GM19467 (cell line): ENCODE results near the gene LRP5.

Source experiments
- ATAC-seq: cut with Tn5 transposase; IDR thresholded peaks from one replicate; pipeline ENCODE4 v1.9.1; 2021; ENCODE audit warnings: mild to moderate bottlenecking, moderate library complexity; ENCODE audit not compliant: unreplicated experiment

Gene LRP5

GRCh38 chr11:68312117-68312779 is at the start of gene LRP5:
LRP5 (plus strand) TSS chr11:68312591; CDS start chr11:68312715, 124 bp downstream.
- ATAC-seq, result no peak

DNA sequence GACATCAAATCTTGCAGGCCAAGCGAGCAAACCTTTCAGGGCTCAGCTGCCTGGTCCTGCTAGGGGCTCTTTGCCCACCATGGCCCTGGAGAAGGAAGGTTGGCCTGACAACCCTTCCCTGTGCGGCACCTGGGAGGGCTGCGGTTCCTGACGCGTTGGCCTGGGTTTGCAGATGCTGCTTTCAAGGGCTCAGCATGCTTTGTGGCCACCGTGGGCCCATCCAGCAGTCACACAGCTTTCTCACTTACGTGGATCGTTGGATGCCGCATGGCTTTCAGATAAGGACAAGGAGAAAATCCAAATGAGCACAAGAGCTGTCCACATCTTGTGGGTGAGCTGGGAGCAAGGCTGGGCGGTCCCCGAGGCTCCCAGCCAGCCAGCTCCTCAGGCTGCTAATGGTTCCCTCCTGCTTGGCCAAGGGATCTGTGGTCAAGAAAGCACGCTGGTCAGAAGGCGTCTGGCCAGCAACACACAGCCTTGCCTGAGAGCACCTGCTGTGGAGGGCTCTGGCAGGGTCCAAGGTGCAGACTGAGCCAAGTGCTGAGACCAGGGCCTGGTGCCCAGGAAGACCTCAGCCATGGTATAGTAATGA is 48.9 kb upstream of the LRP5 start:
- no peak for ATAC-seq

DNA sequence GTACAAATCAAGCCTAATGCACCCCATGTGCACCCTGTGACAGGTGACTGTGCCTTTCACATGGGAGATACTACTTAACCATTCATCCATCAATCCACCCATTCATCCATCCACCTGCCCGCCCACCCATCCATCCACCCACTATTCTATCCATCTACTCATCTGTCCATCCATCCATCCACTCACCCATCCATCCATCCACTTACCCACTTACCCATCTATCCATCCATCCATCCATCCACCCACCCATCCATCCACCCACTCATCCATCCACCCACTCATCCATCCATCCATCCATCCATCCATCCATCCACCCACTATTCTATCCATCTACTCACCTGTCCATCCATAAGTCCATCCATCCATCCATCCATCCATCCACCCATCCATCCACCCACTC is 48.1 kb upstream of the LRP5 start:
- no peak for ATAC-seq

DNA sequence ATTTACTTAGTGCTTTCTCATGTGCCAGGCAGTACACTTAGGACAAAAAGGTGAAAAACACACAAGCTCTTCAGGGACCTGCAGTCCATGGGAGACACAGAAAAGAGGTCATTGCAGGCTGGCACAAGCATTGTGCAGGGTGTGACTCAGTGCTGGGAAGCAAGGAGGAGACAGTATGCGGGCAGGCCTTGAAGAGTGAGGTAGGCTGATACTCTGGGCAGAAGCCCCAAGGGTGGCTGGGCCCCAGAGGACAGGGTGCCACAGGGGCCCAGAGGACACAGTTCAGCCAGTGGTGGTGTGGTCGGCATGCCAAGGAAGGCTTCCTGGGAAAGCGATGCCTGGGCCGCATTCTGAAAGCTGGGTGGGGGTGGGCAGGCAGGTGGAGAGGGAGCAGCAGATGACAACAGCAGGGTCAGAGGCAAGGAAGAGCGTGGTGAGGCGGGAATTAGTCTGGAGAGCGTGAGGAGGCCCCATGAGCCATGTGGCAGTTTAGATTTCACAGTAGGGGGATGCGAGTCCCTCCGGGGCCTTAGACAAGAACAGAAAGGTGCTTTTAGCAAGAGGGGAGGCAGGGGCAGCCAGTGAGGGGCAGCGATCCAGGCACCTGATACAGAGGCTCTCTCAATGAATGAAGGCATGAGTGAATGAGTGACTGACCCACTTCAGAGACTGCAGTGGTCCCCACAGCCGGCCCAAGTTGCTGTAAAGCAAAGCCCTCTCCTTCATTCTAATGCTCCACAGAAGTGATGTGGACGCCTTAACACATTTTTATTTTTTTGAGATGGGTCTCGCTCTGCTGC is 47.5 kb upstream of the LRP5 start:
- ATAC-seq, result no peak

- peak; percentile 45 for ATAC-seq
These were observed 46.1 kb upstream of the LRP5 start for GRCh38 chr11:68266121-68266891.

DNA sequence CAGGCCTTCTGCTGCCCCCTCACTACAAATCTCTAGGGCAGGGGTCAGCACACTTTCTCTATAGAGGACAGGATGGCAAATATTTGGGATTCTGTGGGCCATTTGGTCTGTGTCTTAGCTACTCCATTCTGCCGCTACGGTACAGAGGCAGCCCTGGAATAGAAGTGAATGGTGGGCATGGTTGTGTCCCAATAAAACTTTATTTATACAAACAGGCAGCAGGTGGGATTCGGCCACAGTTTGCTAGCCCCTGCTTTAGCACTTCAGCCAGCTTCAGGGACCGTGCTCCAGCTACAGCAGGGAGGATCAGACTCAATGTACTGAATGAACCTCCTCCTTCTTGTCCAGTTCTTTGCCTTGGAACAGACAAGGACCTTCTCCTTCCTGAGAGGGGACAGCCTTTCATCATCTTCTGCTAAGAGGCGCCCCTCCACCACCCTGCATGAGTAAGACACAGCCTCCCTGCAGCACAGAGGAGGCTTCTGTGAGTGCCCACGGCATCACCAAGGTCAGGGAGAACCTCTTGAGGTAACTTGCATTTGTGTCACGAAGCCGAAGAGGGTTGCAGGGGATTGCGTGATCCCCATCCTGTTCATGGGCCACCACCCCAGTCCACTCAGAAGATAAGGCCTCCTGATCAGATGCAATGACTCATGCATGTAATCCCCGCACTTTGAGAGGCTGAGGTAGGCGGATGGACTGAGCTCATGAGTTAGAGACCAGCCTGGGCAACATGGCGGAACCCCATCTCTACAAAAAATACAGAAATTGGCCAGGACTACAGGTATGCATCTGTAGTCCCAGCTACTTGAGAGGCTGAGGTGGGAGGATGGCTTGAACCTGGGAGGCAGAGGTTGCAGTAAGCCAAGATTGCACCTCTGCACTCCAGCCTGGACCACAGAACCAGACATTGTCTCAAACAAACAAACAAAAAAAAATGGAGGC is 45.2 kb upstream of the LRP5 start:
- ATAC-seq, result no peak

- no peak for ATAC-seq
These were observed 44.5 kb upstream of the LRP5 start for GRCh38 chr11:68267881-68268240.

DNA sequence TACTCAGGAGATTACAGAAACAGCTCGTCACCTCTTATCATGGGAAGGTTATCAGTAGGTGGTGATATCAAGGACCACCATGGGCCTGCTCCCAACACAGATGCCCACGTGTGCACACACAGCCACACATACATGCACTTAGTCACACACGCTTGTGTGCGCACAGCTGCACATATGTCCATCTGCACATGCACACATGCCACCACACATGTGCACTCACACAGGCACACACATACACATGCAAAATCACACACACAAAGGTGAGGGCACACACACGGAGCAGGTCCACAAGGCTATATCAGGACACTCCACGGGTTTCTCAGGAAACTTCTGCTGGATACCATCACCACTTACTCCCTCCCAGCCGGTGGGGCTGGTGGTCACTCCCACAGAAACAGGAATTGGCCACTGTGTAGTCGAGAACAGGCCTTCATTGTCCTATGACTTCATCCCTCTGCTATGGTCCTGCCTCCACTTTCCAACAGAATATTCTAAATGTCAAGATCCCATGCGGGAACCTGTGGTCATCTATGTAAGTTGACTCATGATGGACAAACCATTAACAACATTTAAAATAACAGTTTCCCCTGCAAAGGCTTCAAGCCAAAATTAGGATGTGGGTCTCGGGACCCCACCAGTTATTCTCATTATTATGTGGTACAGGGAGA is 42.8 kb upstream of the LRP5 start:
- ATAC-seq, result no peak

DNA sequence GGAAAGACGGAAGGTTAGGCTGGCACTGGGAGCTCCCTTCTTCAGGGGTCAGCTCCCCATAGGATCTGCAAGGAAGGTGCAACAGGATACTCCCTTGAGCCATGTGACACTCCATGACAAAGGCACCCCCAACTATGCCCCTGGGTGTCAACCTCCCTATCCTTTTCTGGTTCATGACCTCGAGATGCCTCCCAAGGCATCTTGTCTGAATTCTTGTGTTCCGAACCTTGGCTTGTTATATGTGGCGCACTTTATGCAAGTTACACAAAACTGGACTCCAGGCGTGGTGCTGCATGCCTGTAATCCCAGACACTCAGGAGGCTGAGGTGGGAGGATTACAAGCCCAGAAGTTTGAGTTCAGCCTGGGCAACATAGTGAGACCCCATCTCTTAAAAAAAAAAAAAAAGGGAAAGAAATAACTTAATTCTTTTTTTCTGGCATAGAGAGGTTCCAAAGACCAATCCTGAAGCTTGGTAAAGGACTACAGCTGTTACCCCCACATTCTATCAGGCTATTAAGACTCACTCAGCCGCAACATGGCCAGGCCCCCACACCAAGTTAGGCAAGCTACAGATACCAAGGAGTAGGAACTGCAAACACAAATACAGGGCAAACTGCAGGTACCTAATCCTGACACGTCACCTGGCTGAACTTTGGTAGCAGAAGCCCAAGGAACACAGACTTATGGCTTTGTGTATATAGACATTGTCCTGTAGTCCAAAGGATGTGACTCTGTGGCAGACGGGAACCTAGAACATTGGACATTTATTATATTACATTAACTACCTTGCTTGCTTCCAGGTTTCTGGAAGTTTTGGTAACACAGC is 42.0 kb upstream of the LRP5 start:
- ATAC-seq, result no peak

GRCh38 chr11:68271023-68271780 is 41.2 kb upstream of the LRP5 start:
- ATAC-seq, result no peak

- ATAC-seq, result peak; percentile 77
These were observed 40.4 kb upstream of the LRP5 start, which contains the start of gene C11orf24 for GRCh38 chr11:68271781-68272608. C11orf24 (minus strand) TSS chr11:68271973; CDS start chr11:68263767, 8,206 bp downstream.

DNA sequence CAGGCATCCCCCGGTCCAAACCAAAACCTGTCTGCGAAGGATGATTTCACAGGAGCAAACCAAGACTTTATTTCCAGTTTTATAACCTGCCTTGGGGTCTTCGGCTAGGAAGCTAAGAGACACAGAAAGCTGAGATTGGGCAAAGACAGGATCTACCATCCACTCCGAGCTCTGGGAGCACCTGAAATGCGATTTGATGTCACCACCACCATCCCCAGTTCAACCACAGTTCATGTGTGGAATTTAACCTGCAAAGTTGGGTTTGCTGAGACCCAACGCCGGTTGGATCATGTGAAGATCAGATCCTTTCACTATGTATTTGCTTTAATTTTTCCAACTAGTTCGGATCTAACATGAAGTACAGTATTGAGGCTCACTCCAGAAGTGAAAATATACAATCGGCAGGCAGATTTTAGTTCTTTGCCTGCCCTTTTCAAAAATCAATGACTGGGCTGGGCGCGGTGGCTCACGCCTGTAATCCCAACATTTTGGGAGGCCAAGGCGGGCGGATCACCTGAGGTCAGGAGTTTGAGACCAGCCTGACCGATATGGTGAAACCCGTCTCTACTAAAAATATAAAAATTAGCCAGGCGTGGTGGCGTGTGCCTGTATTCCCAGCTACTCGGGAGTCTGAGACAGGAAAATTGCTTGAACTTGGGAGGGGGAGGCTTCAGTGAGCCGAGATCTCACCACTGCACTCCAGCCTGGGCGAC is 39.2 kb upstream of the LRP5 start:
- ATAC-seq, result no peak

DNA sequence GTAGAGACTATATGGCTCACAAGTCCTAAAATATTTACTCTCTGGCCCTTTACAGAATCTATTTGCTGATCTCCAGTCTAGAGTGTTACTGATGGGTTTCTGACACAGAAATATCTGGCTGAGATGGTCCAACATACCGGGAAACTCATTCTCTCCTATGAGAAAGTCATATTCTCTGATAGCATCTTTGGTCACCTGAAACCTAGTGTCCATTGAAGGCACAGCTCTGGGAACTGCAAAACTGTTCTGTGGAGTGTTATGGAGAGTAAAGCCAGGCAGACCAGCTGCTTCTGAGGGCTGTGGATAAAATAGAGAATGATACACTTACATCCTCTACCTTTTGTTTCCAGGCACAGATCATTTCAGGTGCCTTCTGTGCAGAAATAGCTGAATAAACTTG is 38.1 kb upstream of the LRP5 start:
- no peak for ATAC-seq

- no peak for ATAC-seq
These were observed 36.5 kb upstream of the LRP5 start for GRCh38 chr11:68275721-68276507.

GRCh38 chr11:68276861-68277260 is 35.5 kb upstream of the LRP5 start:
- ATAC-seq, result no peak

- no peak for ATAC-seq
These were observed 32.7 kb upstream of the LRP5 start for GRCh38 chr11:68279676-68280075.
